Kidney tubule cell (primary cell): ENCODE results near the gene DTL.
"Not testable (repeated sequence)": the region's sequence is repeated elsewhere in the genome, so short reads cannot be mapped to it uniquely, and the experiment has no call there.

ENCODE experiments used
- DNase-seq: peaks from one replicate; pipeline ENCODE4 v3.0.0-alpha.2; 2018; ENCODE audit warnings: low spot score

The DTL gene

GRCh38 chr1:212035123-212035834, at the start of gene DTL, which contains the start of gene INTS7:
Gene DTL, plus strand, starts transcription at chr1:212035748. Its CDS starts 143 bp downstream, at chr1:212035891.
Gene INTS7, minus strand, starts transcription at chr1:212035557. Its CDS starts 120 bp downstream, at chr1:212035437.
- DNase-seq = peak; percentile 99

- DNase-seq = no peak
Measured at GRCh38 chr1:211986628-211987254, 48.8 kb upstream of the DTL start.

GRCh38 chr1:211991695-211992094, 43.9 kb upstream of the DTL start:
- DNase-seq = no peak

- not testable (repeated sequence) for DNase-seq
Measured at GRCh38 chr1:211997426-211997825, 38.1 kb upstream of the DTL start.

- DNase-seq = no peak
Measured at GRCh38 chr1:212002536-212002935, 33.0 kb upstream of the DTL start.

- no peak for DNase-seq
Measured at GRCh38 chr1:212004895-212005608, 30.5 kb upstream of the DTL start.

GRCh38 chr1:212007178-212007577, 28.4 kb upstream of the DTL start:
- DNase-seq = no peak

GRCh38 chr1:212007886-212008285, 27.7 kb upstream of the DTL start:
- no peak for DNase-seq

GRCh38 chr1:212009561-212009960, 26.0 kb upstream of the DTL start:
- DNase-seq = no peak

GRCh38 chr1:212010004-212010403, 25.5 kb upstream of the DTL start:
- no peak for DNase-seq

- DNase-seq = peak; percentile 59
Measured at GRCh38 chr1:212012034-212012740, 23.4 kb upstream of the DTL start.

- no peak for DNase-seq
Measured at GRCh38 chr1:212013672-212014071, 21.9 kb upstream of the DTL start.

- DNase-seq = no peak
Measured at GRCh38 chr1:212020975-212021374, 14.6 kb upstream of the DTL start.

GRCh38 chr1:212021563-212021962, 14.0 kb upstream of the DTL start:
- no peak for DNase-seq

GRCh38 chr1:212022908-212023307, 12.6 kb upstream of the DTL start:
- DNase-seq = not testable (repeated sequence)

- no peak for DNase-seq
Measured at GRCh38 chr1:212024469-212025149, 10.9 kb upstream of the DTL start.

GRCh38 chr1:212027727-212028126, 7.8 kb upstream of the DTL start:
- DNase-seq = peak; percentile 26

- DNase-seq = peak; percentile 67
Measured at GRCh38 chr1:212030936-212031528, 4.5 kb upstream of the DTL start.

- no peak for DNase-seq
Measured at GRCh38 chr1:212034516-212035122, 929 bp upstream of the DTL start.

- DNase-seq = no peak
Measured at GRCh38 chr1:212035835-212036605, 472 bp downstream of the DTL start.
